Stimulated activated CD8-positive, alpha-beta memory T cell treated with anti-CD3 and anti-CD28 coated beads, Interleukin-4, amount 100 ng/mL, for 24 hours (primary cell): Measurements from ENCODE around the gene TMED8.
"Not testable (repeated sequence)": the region's sequence is repeated elsewhere in the genome, so short reads cannot be mapped to it uniquely, and the experiment has no call there.

Experiments used
- DNase-seq: peaks from one replicate; pipeline ENCODE4 v3.0.0-alpha.2; 2020; ENCODE audit warnings: low read depth

TMED8 gene

GRCh38 chr14:77359626-77360025 lies 17.3 kb downstream of the TMED8 start:
- no peak for DNase-seq

DNA sequence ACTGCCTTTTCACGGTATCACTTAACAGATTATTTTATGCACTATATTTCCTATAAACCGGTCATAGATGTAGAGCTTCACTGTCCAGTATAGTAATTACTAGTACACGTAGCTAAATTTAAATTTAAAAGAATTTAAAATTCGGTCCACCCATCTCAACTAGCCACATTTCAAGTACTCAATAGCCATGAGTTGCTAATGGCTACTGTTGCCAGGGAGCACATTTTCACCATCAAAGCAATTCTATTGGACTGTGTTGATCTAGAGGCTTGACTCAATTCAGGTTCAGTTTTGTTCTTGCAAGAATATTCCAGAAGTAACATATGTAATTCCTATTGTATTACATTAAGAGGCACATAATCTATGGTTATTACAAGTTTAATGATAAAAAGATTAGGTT lies 20.0 kb downstream of the TMED8 start:
- DNase-seq = no peak

DNA sequence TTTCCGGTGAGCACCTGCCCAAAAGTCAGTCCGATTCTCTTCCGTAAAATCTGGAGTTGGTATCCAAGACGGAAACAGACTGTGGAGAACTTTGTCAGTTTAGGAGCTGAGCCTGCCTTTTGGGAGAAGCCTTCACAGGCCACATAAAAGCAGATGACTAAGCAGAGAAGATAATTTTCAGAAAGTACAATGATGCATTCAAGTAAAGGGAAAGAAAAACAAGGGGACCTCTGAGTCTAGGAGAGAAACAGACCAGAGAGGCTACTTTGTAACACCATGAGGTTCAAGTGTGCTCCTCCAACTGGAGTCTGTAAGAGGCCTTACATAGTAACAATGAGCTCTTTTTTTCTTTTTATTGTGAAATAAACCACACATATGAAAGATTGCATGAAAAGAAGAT lies 21.1 kb downstream of the TMED8 start:
- DNase-seq = no peak

- DNase-seq = no peak
Measured at GRCh38 chr14:77353469-77354141, 23.3 kb downstream of the TMED8 start.

DNA sequence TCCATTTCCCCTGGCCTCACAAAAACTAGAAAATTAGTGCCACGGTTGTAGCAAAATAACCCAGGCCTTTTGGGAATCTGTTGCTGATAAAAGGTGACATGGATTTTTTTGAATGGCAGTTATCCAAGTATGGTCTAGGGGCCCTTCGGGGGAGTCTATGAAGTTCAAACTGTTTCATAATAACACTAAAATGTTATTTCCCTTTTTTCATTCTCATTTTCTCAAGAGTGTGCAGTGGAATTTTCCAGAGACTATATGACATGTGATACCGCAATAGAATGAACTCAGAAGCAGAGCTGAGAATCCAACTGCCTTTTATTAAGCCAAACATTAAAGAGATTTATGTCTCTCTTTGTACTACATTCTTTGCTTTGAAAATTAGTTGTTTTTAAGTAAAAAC lies 29.1 kb downstream of the TMED8 start:
- DNase-seq = no peak

- no peak for DNase-seq
Measured at GRCh38 chr14:77346495-77346894, 30.4 kb downstream of the TMED8 start.

DNA sequence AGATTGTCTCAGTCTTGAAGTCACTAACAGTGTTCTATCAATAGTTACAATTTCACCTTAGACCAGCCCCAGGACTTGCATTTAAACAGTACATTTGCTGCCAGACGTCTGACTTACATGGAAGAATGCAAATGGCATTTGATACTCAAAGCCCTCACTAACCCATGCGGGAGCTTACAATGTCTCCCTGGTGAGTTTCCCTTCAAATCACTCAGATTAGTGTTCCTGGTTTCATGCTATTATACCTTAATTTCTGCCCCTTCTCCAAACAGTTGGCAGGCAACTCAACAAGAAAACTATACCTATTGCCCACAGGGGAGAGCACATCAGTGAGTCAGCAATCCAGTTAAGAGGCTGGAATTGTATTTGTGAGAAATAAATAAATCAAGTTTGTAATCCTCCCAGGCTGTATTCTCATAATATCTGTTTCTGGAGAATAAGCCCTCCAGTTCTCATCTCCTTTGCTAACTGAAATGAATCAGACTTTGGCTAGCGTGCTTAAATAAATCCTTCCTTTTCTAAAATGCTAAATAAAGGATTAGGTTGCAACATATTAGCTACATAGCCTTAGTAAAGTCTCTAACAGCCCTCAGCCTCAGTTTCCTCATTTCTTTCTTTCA lies 32.4 kb downstream of the TMED8 start:
- no peak for DNase-seq

DNA sequence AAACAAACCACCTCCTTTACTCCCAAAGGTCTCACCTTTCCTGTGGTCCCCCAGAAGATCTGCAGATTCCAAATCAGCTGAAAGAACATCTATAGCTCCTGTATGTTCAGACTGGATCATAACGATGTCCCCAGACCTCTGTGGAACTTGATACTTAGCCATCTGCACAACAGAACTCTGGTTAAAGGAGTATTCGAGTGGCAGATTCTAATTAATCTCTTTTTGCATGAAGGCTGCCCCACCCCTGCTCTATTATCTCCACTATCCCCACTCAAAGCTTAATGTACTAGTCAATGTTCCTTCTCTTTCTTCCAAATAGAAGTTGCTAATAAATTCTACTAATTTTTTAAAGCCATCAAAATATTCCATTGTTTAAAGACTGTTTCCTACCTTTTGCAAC lies 33.2 kb downstream of the TMED8 start:
- no peak for DNase-seq

DNA sequence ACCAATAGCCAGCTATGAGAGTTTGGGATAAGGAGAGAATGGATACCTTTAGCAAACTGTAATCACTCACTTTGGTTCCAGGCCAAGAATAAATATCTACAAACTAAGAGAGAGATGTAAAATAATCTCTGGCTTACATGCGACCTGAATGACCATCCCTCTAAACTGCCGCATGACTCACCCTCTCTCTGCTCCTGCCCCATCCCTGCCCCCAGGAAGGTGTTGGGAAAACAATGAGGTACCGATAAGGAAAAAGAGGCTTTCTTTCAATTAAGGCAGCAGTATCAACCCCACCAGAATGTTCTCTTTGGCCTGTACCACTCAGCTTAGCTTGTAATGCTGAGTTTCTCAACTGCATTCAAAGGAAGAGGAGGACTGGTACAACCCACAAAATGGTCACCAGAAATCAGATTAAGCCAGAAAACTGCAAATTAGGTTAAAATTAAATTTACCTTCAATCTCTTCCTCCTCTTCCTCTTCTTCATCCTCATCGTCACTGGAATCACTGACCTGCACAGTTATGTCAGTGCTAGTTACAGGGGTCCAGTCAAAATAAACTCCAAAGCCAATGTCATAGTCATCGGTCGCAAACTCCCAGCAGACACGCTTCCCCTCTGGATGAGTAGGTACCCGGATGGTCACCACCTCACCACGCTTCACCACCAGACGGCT lies 34.0 kb downstream of the TMED8 start:
- DNase-seq = no peak

GRCh38 chr14:77340389-77340788 lies 36.5 kb downstream of the TMED8 start:
- DNase-seq = no peak

DNA sequence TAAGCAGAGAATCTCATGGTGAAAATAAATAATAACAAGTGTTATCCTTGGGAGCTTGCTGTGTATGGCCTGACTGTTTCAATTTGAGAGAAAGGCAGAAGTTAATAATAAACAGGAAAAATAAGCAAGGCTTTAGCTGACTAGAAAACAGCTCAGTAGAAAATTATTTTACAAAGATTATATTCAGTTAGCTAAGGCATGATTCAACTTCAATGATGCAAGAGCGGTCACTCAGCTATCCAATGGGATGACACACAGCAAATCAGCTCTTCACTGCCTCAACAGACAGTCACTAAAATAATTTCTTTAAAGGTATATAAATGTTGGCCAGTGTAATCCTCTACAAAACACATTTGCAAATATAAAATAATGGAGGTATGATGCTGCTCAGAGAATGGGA lies 37.5 kb downstream of the TMED8 start:
- DNase-seq = no peak

DNA sequence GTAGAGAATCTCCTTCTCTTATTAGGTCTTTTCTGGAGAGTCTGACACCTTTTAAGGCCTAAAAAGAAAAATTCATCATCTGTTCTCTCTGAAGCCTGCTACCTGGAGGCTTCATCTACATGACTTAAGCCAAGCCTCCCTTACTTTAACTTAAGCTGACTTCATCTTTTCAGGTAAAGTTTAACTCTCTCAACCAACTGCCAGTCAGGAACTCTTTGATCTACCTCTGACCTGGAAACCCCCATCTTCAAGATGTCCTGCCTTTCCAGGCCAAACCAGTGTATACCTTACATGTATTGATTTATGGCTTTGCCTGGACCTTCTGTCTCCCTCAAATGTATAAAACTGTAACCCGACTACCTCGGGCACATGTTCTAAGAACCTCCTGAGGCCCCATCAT lies 38.6 kb downstream of the TMED8 start:
- no peak for DNase-seq

GRCh38 chr14:77337880-77338279 lies 39.0 kb downstream of the TMED8 start:
- no peak for DNase-seq

DNA sequence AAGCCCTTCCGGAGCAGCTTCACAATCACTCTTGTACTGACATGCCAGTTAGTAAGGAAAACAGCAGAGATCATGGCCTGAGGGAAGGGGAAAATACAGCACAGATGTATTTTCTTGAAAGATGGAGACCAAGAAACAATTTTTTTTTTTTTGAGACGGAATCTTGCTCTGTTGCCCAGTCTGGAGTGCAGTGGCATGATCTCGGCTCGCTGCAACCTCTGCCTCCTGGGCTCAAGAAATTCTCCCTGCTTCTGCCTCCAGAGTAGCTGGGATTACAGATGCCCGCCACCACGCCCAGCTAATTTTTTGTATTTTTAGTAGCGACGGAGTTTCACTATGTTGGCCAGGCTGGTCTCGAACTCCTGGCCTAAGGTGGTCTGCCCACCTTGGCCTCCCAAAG lies 39.6 kb downstream of the TMED8 start:
- not testable (repeated sequence) for DNase-seq

GRCh38 chr14:77335576-77335975 lies 41.3 kb downstream of the TMED8 start:
- DNase-seq = no peak

GRCh38 chr14:77329872-77330271 lies 47.0 kb downstream of the TMED8 start:
- DNase-seq = no peak

- DNase-seq = no peak
Measured at GRCh38 chr14:77327111-77327510, 49.8 kb downstream of the TMED8 start.

- no peak for DNase-seq
Measured at GRCh38 chr14:77325746-77326094, 51.2 kb downstream of the TMED8 start.

DNA sequence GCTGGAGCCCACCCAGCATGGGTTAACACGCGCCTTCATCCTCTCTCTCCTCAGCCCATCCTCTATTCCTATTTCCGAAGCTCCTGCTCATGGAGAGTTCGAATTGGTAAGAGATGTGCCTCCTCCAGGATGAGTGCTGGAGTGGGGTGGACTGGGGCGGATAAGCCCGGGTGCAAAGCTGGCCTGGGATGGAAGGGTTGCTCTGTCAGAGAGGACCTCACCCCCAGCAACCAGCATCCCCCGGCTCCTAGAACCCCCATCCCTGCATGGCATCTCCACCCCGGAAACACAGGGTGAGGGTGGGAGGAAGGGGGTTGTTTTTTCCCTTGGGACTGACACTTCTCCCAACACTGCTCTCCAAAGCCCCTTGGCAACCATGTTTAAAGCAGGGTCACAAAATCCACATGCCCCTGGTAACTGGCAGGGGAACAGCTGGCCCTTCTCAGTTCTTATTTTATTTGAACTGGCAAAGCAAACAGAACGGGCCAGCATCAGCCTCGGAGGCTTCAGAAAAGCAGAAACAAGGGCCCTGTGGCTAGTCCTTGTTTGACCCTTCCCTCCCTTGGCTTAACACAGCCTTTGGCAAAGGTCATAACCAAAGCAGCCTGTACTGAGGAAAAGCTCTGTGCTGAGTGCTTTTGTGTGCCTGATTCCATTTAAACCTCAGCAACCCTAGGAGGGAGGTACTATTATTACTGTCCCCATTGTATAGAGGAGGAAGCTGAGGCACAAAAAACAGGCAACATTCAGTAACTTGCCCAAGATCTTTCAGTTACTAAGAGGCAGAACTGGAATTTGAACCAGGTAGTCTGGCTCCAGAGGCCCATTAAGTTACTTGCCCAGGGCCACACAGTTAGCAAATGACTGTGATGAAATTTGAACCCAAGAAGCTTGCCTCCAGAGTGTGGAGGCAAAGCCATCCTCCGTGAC lies 51.8 kb downstream of the TMED8 start:
- DNase-seq = no peak

GRCh38 chr14:77324289-77324688 lies 52.6 kb downstream of the TMED8 start:
- no peak for DNase-seq

DNA sequence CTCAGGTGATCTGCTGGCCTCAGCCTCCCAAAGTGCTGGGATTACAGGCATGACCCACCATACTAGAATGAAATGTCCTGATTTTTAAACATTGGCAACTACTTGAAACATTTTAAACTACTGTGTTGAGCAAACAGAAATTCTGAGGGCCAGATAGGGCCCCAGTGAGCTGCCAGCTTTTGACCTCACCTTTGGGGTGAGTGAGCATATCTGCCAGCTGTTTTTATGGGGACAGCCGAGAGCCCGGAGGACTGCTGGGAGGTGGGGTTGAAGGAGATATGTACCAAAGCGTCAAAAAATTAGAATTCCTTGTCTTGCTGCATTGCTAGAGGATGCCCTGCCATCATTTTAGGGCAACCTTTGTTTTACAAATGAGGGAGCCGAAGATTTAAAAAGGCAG lies 53.3 kb downstream of the TMED8 start:
- DNase-seq = no peak

DNA sequence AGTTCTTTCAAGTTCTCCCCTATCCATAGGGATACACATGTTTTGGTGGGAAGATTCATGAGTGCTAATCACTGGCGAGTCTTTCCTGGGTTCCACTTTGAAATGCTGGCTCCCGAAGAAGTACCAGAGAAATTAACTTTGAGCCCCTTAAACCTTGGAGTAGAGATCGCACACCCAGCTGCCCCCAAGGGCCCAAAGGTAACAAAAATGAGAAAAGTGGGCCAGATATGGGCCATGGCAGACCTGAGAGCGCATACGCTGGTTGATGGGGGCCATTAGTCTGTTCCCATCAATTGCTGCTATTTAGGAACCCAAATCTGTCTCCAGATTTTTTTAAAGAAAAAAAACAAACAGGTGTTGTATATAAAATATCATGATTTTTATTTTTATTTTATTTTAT lies 53.9 kb downstream of the TMED8 start:
- no peak for DNase-seq
